GM23248 (cell line): ENCODE data around the gene MAK. TPM values are rescaled to one million over a fixed set of nuclear protein-coding genes. Genes with fewer than 3 reads are reported as not detected.
"Not testable (repeated sequence)": the region's sequence is repeated elsewhere in the genome, so short reads cannot be mapped to it uniquely, and the experiment has no call there.

Experiments
- DNase-seq: peaks from one replicate; pipeline ENCODE4 v3.0.0-alpha.2; 2015
- H2AFZ ChIP-seq: fragments of 200-600 bp; sonication (generic); 2 replicates; pipeline ENCODE4 v1.6.1; 2016; ENCODE audit warnings: antibody characterized with exemption
- H3F3A ChIP-seq: fragments of 200-600 bp; sonication (generic); 2 replicates; pipeline ENCODE4 v1.6.1; 2016; ENCODE audit warnings: mild to moderate bottlenecking, antibody characterized with exemption, mixed run types; ENCODE audit not compliant: insufficient read depth
- H3K27ac ChIP-seq: fragments of 200-600 bp; sonication (generic); 2 replicates; pipeline ENCODE4 v1.5.1; 2016; ENCODE audit warnings: mild to moderate bottlenecking
- H3K27me3 ChIP-seq: fragments of 200-600 bp; sonication (generic); replicated peaks from 2 replicates; pipeline ENCODE4 v1.6.1; 2016; ENCODE audit warnings: mild to moderate bottlenecking; ENCODE audit not compliant: insufficient read depth
- H3K36me3 ChIP-seq: fragments of 200-600 bp; sonication (generic); 2 replicates; pipeline ENCODE4 v1.6.1; 2016; ENCODE audit warnings: low read depth, mild to moderate bottlenecking
- H3K4me1 ChIP-seq: fragments of 200-600 bp; sonication (generic); 2 replicates; pipeline ENCODE4 v1.6.1; 2016; ENCODE audit warnings: mild to moderate bottlenecking; ENCODE audit not compliant: insufficient read depth
- H3K4me2 ChIP-seq: fragments of 200-600 bp; sonication (generic); one replicate; pipeline ENCODE4 v1.6.1; 2016; ENCODE audit warnings: mild to moderate bottlenecking; ENCODE audit not compliant: unreplicated experiment
- H3K4me3 ChIP-seq: fragments of 200-600 bp; sonication (generic); 2 replicates; pipeline ENCODE4 v1.5.1; 2016; ENCODE audit warnings: mild to moderate bottlenecking
- H3K79me2 ChIP-seq: fragments of 200-600 bp; sonication (generic); 2 replicates; pipeline ENCODE4 v1.6.1; 2016; ENCODE audit warnings: mild to moderate bottlenecking; ENCODE audit not compliant: insufficient read depth
- H3K9ac ChIP-seq: fragments of 200-600 bp; sonication (generic); 2 replicates; pipeline ENCODE4 v1.6.1; 2016; ENCODE audit warnings: mild to moderate bottlenecking
- H3K9me2 ChIP-seq: fragments of 200-600 bp; sonication (generic); 2 replicates; pipeline ENCODE4 v1.6.1; 2016; ENCODE audit warnings: mixed run types, mild to moderate bottlenecking, moderate library complexity; ENCODE audit not compliant: insufficient read depth
- H3K9me3 ChIP-seq: fragments of 200-600 bp; sonication (generic); one replicate; pipeline ENCODE4 v1.6.1; 2017; ENCODE audit warnings: low read depth
- H4K20me1 ChIP-seq: fragments of 200-600 bp; sonication (generic); 2 replicates; pipeline ENCODE4 v1.6.0; 2016; ENCODE audit not compliant: insufficient read depth
- EZH2 ChIP-seq: fragments of 200-600 bp; sonication (generic); IDR thresholded peaks from 2 replicates; pipeline ENCODE4 v1.6.1; 2018; ENCODE audit warnings: antibody characterized with exemption, mild to moderate bottlenecking; ENCODE audit not compliant: insufficient read depth, poor library complexity, severe bottlenecking
- EZH2phosphoT487 ChIP-seq: fragments of 200-600 bp; sonication (generic); IDR thresholded peaks from 2 replicates; pipeline ENCODE4 v1.6.1; 2018; ENCODE audit warnings: antibody characterized with exemption, moderate library complexity, mild to moderate bottlenecking, low read depth; ENCODE audit not compliant: insufficient read depth
- WGBS, 2 experiments: methylation state at CpG; one replicate each; pipeline ENCODE4 v1.1.6; 2015 to 2017; ENCODE audit warnings: low lambda C conversion rate in 2 of 2, low coverage in 1 of 2; ENCODE audit errors: missing lambda C conversion rate in 2 of 2; 5-methylcytosine and 5-hydroxymethylcytosine counted together
- in situ Hi-C: fragments of 300-500 bp; cut with MboI; formaldehyde crosslinking; loops from 2 replicates; pipeline ENCODE4 v1.15.0; 2020
- polyA plus RNA-seq: library from polyadenylated mRNA; unstranded; fragments of >200 nt; fragmentation: Nextera tagmentation; extraction: Ambion mirVana; gene quantifications from 2 replicates; pipeline ENCODE4 v1.2.1, GENCODE V29; 2016
- total RNA-seq: library from RNA; depleted of rRNA; stranded (reverse); fragments of >200 nt; shearing (Covaris generic); gene quantifications from 2 replicates; pipeline ENCODE4 v1.2.3, GENCODE V29; 2014

MAK gene
- total and polyA plus RNA-seq, 2 experiments from 2014 or later = 0.14 TPM; not detected in 1

- H4K20me1 ChIP-seq = no peaks in the 10 kb centered on the region
- H3K27me3 ChIP-seq = peaks cover 62% of the 10 kb centered on the region
- H3K9me3 ChIP-seq = no peaks in the 10 kb centered on the region
- no peak overlapping the region for H3K4me2 ChIP-seq
- no peak overlapping the region for H3K27ac ChIP-seq
- no peaks in the 10 kb centered on the region for H3F3A ChIP-seq
- no peaks in the 10 kb centered on the region for H3K9me2 ChIP-seq
- no peaks in the 10 kb centered on the region for H3K4me1 ChIP-seq
- TF ChIP-seq EZH2 (no peak), EZH2phosphoT487 (no peak)
- no peaks in the 10 kb centered on the region for H3K79me2 ChIP-seq
- no peaks in the 10 kb centered on the region for H3K36me3 ChIP-seq
- H3K9ac ChIP-seq = no peak overlapping the region
- no peak overlapping the region for H3K4me3 ChIP-seq
- in situ Hi-C loops = no loop called here
- H2AFZ ChIP-seq = no peak overlapping the region
- no peak for DNase-seq
- 23 to 27% methylated on average over 22 to 24 of the region's 24 CpGs for WGBS, 2 experiments
Observed at GRCh38 chr6:10884245-10884972, 46.1 kb upstream of the MAK start.

GRCh38 chr6:10883312-10884244 is 45.2 kb upstream of the MAK start:
- Histone ChIP-seq H3K4me2 (no peak overlapping the region), H3K4me1 (no peaks in the 10 kb centered on the region), H3K27me3 (peaks cover 62% of the 10 kb centered on the region), H3K4me3 (no peak overlapping the region), H3K36me3 (no peaks in the 10 kb centered on the region), H2AFZ (no peak overlapping the region), H3K9me3 (no peaks in the 10 kb centered on the region), H3K27ac (no peak overlapping the region), H4K20me1 (no peaks in the 10 kb centered on the region), H3K9me2 (no peaks in the 10 kb centered on the region), H3K79me2 (no peaks in the 10 kb centered on the region), H3F3A (no peaks in the 10 kb centered on the region), H3K9ac (no peak overlapping the region)
- in situ Hi-C loops = no loop called here
- no peak for DNase-seq
- 27 to 30% methylated on average over 51 of the region's 51 CpGs for WGBS, 2 experiments
- TF ChIP-seq EZH2phosphoT487 (no peak), EZH2 (no peak)

- H3K4me2 ChIP-seq = no peak overlapping the region
- no peak overlapping the region for H2AFZ ChIP-seq
- no peak overlapping the region for H3K27ac ChIP-seq
- 12 to 16% methylated on average over 22 to 28 of the region's 28 CpGs for WGBS, 2 experiments
- in situ Hi-C loops = no loop called here
- no peaks in the 10 kb centered on the region for H4K20me1 ChIP-seq
- no peak overlapping the region for H3K9ac ChIP-seq
- no peaks in the 10 kb centered on the region for H3K36me3 ChIP-seq
- TF ChIP-seq EZH2phosphoT487 (no peak), EZH2 (no peak)
- H3K4me3 ChIP-seq = no peak overlapping the region
- H3K4me1 ChIP-seq = no peaks in the 10 kb centered on the region
- no peaks in the 10 kb centered on the region for H3K79me2 ChIP-seq
- no peak for DNase-seq
- H3F3A ChIP-seq = no peaks in the 10 kb centered on the region
- H3K27me3 ChIP-seq = peaks cover 61% of the 10 kb centered on the region
- H3K9me2 ChIP-seq = no peaks in the 10 kb centered on the region
- no peaks in the 10 kb centered on the region for H3K9me3 ChIP-seq
Observed at GRCh38 chr6:10882657-10883171, 44.4 kb upstream of the MAK start.

- H3K4me3 ChIP-seq, DNase-seq, H3K9me2 ChIP-seq, H3K36me3 ChIP-seq, H3K79me2 ChIP-seq, in situ Hi-C loops, H3K9ac ChIP-seq, H3K9me3 ChIP-seq, H3K27ac ChIP-seq, H2AFZ ChIP-seq, H3F3A ChIP-seq, H3K4me1 ChIP-seq, H3K4me2 ChIP-seq, H4K20me1 ChIP-seq: not testable (repeated sequence)
- peaks cover 56% of the 10 kb centered on the region for H3K27me3 ChIP-seq
- 30 to 32% methylated on average over 14 of the region's 14 CpGs for WGBS, 2 experiments
Observed at GRCh38 chr6:10882253-10882630, 43.9 kb upstream of the MAK start.
